ENCODE measurements around the gene SLC16A1.

GRCh38 chr1:112997781-112998180 is 41.8 kb upstream of the SLC16A1 start:
- TF ChIP-seq EGR1 (IDR thresholded peaks at IDR 0.05) (no peak), EP300 (IDR thresholded peaks at IDR 0.05; ENCODE audit: borderline replicate concordance) (no peak), TCF12 (IDR thresholded peaks at IDR 0.05; ENCODE audit: low read depth) (no peak), TEAD4 (IDR thresholded peaks at IDR 0.05) (no peak), FOXM1 (IDR thresholded peaks at IDR 0.05; ENCODE audit: borderline replicate concordance, low read depth) (no peak), CREB1 (IDR thresholded peaks at IDR 0.05; ENCODE audit: low read depth) (no peak)
- TF ChIP-seq, protein P1, sequence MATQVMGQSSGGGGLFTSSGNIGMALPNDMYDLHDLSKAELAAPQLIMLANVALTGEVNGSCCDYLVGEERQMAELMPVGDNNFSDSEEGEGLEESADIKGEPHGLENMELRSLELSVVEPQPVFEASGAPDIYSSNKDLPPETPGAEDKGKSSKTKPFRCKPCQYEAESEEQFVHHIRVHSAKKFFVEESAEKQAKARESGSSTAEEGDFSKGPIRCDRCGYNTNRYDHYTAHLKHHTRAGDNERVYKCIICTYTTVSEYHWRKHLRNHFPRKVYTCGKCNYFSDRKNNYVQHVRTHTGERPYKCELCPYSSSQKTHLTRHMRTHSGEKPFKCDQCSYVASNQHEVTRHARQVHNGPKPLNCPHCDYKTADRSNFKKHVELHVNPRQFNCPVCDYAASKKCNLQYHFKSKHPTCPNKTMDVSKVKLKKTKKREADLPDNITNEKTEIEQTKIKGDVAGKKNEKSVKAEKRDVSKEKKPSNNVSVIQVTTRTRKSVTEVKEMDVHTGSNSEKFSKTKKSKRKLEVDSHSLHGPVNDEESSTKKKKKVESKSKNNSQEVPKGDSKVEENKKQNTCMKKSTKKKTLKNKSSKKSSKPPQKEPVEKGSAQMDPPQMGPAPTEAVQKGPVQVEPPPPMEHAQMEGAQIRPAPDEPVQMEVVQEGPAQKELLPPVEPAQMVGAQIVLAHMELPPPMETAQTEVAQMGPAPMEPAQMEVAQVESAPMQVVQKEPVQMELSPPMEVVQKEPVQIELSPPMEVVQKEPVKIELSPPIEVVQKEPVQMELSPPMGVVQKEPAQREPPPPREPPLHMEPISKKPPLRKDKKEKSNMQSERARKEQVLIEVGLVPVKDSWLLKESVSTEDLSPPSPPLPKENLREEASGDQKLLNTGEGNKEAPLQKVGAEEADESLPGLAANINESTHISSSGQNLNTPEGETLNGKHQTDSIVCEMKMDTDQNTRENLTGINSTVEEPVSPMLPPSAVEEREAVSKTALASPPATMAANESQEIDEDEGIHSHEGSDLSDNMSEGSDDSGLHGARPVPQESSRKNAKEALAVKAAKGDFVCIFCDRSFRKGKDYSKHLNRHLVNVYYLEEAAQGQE (IDR thresholded peaks at IDR 0.05; ENCODE audit: low read depth) = no peak

All from Ishikawa (cell line).